GM04504 (cell line): ENCODE results near the gene CNGA3.

Experiments used
- DNase-seq: peaks from one replicate; pipeline ENCODE4 v3.0.0-alpha.2; 2012; ENCODE audit warnings: low read depth

The CNGA3 gene

DNA sequence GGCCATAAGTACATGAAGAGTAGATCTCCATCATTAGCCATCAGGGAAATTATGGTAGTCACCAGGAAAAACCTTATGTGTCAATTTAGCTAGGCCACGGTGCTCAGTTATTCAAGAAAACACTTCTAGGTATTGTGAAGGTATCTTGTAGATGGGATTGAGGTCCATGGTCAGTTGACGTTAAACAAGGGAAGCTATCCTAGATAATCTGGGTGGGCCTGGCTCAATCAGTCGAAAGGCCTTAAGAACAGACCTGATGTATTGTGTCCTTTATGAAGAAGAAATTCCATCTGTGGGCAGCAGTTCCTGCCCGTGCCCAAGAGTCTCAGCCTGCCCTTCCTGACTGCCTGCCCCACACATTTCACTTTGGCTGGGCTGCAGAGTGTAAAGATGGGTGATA lies 16.7 kb upstream of the CNGA3 start:
- DNase-seq: no peak

DNA sequence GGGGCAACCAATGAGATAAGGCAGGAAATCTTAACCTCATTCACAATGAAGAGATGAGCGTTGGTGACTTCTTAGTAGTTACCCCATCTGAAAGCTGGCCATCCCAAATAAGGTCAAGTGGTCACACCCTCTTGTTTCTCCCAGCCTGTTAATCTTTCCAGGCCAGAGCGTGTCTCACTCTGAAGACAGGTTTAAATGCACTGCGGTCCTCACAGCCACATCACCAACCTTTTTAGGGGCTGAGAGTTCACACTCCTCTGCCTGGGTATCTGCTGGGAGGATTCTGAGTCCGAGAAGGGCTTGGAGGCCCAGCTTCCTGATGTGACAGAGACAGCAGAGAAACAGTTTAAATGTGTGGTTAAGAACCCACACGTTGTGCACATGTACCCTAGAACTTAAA lies 13.3 kb upstream of the CNGA3 start:
- no peak for DNase-seq

DNA sequence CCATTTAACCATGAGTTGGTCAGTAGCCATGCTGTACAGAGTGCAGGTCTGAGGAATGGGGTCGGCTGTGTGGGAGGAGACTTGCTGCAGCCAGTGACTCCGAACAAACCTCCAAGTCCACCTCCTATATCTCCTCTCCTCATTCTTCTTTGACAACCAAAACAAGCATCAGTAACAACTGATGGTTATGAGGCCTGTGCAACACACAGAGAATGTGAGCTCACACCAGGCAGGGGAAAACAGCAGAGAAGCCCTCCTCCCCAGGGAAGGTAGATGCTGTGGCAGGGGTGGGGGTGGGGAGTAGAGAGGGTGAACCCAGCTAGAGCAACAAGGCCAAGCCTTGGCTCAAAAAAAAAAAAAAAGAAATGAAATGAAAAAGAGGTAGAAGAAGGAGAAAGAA lies 12.3 kb upstream of the CNGA3 start:
- no peak for DNase-seq

DNA sequence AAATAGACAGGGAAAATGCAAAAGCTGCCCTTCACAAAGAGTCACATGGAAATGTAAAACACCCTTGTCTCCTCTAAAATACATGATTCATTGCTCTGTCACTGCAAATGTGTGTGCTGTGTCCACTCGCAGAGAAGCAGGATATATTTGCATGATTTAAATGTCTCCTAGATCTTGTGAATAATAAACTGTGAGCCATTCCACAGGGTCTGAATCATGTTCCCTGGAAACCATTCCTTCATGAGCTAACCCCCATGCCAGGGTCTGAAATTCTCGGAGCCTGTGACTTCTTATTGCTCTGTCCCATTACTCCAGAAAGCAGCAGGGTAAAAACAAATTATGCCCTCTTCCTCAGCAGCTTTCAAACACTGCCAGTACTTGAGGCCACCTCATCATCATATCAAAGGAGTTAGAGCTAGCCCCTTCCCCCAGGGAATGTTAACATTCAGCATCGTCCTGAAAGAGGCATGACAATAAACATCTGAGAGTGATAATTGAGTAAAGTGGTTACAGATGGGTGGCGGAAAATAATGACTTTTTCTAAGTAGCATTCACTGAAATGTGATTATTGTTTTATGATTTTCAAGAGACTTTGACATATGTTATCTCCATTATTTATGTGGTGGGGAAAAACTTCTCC lies 11.7 kb upstream of the CNGA3 start:
- DNase-seq: peak; percentile 87

DNA sequence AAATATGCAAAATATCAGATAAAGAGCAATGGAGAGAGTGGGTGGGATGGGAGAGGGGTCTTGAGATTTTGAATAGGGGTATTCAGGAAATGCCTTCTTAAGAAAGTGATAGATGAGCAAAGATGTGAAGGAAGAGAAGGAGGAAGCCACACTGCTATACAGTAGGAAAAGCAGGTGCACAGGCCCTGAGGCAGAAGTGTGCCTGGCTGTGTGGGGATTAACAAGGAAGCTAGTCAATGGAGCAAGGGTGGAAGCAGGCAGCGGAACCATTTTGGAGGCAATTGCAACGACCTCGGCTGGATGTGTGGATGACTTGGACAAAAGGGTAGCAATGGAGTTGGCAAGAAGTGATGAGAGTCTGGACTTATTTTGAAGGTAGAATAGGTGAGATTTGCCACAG lies 11.0 kb upstream of the CNGA3 start:
- no peak for DNase-seq

DNA sequence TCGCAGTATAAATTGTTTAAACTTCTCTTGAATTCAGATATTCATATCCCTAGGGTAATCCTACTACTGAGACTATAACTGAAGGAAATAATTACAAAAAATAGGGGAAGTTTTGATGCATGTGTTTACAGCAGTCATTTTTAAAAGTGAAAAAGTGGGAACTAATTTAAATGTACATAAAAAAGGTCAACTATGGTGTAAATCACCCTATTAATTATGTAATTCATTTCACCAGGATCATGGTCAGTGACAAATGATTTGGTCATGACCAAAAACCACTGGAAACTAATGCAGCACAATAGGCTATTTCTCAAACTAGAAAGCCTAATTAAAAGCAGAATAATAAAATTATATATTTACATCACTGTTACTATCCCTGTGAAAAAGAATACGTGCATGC lies 5.0 kb upstream of the CNGA3 start:
- no peak for DNase-seq

DNA sequence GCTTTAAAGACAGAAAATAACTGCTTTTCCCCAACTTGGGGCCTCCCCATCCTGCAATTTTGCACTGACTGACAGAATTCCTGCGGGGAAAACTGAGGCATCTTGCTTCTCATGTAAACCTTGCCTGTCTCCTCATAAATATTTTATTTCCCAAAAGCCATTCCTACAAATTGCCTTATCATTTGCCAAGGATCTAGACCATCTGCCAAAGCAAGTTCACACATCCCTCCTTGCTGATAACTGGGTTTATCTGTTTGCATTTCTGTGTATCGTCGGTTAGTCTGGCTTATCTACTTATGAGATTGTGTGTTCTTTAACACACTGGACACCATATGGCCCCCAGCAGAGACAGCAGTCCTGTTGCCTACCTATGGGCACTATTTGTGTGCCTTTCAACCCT lies 3.0 kb upstream of the CNGA3 start:
- DNase-seq: no peak

DNA sequence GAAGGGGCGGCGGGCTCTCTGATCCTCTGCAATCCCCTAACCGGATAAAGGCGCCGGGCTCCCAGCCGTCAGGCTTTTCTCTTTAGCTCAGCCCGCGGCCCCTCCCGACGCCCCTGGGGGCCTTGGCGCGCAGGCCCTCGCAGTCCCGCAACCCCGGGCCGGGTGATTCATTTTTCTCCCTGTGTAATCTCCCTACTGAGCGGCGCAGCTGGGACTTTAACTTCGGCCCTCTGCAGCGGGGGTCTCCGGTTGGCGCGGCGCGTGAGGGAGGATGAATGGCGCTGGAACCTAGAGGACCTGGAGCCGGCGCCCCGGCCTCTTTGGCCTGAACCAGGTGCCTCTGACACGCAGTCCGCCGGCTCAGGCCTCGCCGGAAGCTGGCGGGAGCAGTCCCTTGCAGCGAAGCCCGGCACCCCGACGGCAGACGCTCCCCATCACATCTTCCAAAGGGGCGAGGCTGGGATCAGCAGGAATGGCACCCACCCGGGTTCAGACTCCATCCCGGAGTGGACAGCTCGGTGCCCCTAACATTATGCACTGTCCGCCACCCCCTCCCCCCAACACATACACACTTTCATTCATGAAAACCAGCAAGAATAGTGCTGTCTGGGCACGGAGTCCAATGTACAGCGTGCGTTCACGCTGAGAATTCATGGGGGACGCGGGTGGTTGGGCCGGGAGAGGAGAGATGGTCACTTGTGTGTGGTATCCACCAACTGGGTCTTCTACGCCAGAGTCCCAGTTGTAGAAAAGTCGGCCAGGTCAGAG lies 1.2 kb downstream of the CNGA3 start:
- no peak for DNase-seq

DNA sequence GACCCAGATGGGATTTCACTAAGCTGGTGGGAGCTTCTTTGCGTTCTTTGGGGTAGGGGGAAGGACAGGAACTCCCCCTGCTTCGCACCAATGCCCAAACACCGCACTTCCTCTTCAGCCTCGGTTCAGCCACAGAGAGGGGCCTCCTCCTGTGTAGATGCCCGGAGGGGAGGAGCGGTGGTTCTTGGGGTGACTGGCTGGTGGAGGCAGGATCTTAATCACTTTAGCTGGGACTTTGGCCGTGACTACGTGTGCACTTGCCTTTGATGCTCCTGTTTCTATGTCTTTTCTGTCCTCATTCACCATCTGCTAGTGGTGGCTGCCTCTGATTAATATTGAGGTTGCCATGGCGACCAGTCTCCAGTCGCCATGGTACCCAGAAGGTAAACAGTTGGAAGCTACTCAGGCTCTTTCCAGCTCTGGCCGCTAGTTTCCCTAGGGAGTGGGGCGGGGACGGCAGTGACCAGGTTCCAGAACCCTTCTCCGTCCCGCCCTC lies 1.9 kb downstream of the CNGA3 start:
- no peak for DNase-seq

DNA sequence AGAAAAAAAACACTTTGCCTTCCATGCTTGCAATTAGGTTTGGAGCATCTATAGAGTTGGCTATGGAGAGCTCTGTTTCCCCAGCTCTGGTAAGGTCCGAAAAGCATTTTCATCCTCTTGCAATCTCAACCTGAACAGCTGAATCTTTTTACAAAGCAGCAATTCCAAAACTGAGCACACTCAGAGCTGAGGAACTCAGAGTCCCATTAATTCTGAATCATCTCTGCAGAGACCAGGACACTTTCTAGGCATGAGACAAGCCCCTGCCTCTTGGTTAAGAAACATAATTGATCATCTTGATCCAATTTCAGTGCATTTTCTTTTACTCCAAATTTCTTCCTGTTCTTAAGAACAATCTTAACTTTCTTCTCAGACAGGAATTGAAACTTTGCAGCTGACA lies 4.2 kb downstream of the CNGA3 start:
- no peak for DNase-seq

DNA sequence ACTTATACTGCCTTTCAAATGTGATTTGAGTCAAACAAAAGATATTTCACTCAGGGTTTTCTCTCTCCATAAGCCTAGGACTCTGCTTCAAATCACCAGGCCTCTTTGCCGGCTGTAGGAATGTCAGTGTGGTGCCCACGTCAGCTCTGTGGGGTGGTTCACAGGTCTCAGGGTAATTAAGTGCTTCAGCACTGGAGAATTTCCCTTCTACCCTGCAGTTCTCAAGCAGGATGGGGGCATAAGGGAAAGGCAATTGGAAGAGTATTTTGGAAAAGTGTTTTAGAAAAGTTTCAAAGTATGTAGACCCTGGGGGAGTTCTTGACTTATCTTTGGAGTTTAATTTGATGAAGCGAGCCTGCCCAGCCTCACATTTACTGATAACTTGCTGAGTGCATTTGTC lies 9.6 kb downstream of the CNGA3 start:
- DNase-seq: no peak

DNA sequence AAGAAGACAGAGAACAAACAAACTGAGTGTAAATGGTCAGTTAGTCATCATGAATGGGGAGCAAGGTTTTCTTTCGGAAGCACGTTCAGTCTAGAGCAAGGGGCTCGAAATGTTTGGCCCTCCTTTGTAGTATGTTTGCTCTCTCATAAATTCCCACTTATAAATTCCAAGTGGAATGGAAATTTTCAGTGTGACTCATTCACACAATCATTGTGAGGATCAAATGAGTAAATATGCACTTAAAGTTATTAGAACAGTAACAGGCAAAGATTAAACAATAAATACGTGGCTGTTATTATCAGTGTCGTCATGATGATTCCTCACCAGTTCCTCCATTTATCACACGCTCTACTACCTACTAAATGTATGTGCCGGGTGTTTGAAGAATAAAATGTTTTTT lies 10.5 kb downstream of the CNGA3 start:
- no peak for DNase-seq

DNA sequence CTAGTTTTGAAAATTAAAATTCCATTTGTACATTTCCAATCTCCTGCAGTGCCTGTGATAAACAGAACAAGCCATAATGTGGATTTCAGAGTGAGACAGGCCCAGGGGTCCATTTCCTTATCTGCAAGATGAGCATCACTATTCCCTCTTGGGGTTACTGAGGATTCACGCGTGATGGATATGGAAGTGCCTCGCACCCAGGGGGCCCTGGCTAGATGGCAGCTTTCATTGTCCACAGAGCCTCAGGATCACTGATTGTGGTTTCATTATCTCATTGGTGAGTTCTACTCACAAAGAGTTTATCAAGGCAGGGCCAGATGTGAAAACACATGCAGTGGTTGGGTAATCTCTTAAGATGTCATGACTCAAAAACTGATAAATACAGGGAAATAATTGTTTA lies 11.6 kb downstream of the CNGA3 start:
- DNase-seq: no peak

DNA sequence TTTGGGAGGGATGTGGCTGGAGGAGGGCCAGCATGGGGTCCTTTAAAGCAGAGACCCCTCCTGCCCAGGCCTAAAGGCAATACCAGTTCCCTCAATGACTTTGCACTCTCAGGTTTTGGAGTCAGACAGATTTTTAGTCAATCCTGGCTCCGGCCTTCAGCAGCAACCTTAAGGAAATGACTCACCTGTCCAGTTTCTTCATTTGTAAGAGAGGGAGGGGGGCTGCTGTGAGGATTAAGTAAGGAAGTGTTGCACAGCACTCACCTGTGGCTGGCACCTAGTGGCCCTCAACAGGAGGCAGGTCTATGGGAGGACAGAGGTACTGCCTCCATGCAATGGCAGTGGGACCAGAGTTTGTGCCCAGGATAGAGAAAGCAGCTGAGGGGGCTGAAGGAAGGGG lies 13.7 kb downstream of the CNGA3 start:
- no peak for DNase-seq

DNA sequence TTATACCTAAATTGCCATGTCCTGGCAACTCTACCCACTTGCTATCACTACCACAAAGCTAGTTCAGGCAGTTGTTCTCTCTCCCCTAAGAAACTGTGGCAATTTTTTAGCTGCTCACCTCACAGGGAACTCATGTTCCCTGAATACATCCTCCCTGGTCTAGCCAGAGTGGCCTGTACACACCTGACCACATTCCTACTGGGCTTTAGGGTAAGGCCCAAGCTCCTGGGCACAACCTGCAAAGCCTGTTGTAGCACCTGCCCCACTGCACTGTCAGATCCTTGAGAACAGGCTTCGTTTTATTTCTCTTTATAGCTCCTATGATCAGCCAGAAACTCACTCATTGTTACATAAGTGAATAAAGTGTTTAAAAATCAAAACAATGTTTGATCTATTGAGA lies 21.5 kb downstream of the CNGA3 start:
- DNase-seq: no peak

DNA sequence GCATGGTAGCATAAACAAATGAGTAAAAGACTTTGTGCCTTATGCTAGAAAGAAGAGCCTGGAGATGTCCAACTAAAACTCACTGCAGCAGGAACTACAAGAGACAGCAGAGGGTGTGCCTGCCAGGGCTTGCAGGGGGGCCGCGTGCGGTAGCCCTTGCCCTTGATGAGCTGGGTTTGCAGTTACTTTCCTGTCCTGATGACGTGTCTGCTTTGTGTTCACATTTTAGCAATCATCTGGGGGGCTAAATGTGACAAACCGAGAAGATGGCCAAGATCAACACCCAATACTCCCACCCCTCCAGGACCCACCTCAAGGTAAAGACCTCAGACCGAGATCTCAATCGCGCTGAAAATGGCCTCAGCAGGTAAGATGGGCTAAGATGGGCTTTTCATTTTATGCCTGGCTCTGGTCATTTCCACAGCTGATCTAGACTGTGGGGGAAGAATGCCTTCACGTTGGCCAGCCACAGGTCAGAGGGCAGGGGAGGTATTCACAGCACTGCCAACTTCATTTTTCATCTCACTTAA lies 23.5 kb downstream of the CNGA3 start:
- no peak for DNase-seq

DNA sequence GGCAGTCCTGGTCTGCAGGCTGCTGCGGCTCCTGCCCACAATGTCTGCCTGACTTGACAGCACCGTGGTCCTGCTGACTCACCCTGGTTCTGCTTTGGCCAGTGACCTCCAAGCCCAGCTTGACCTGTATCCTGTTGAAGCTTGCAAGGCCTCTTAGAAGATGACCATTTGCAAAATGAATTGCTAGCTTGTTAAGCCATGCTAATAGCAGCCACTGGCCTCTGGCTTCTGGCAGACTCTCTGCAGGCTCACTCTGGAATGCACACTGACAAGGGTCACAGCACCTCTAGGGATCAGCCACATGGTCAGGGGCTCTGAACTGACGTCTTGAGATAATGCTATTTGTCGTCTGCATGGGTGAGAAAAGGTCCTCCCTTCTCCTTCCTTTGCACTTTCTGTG lies 25.9 kb downstream of the CNGA3 start:
- no peak for DNase-seq

DNA sequence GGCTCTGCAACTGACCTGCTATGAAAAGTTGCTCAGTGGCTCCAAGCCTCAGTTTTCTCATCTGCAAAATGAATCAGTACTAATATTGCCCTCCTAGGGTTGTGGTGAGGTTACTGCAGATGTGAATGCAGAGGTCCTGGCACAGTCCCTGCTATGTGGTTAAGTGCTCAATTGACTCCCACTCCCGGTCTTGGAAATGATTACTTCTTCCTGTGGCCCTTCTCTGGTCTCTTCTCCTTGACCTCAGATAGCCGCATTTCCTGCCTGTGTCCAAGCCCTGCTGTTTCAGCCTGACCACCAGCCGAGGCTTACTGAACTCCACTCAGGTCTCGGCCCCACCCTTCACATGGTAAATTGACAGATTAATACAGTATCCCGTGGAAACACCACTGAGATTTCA lies 26.3 kb downstream of the CNGA3 start:
- no peak for DNase-seq

DNA sequence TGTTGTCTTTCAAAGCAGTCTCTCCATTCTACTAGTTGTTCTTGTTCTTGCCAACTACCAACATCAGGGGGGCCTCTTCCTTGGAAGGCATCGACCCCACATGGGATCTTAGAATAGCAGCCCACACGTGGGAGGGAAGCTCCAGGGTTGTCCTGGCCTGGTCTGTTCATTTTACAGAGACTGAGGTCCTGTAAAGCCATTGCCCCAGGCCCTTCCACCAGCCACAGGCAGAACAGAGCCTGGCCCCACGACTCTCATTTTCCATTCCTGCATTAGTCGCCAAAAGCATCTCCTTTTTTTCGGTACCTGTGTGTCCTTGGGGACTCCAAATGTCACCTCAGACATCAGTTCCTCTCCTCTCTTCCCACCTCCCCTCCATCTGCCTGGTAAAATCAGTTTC lies 28.0 kb downstream of the CNGA3 start:
- DNase-seq: no peak

DNA sequence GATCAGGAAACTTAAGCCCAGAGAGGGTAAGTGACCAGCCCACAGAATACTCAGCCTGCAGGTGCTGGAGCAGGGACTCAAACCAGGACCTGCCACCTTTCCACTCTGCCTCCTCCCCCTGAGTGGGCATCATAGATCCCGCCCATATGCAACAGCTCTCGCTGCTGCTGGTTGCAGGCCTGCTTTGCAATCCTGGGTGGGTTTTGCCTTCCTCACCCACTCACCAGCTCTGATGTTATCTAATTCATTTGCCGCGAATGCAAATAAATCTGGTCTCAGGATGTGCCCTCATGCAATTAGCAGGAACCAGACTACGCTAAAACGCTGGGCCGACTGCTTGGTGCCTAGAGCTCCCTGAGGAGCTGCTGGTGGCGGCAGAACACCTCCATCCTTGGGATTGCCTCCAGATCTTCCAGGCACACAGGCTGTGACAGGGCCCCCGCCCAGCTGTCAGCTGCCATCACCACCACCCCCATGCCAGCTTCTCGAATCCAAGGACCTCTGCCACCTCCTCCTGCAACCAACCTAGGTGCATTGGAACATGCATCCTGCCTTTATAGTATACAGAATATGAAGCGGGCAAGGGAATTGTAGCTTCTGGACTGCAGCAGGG lies 28.8 kb downstream of the CNGA3 start:
- no peak for DNase-seq

DNA sequence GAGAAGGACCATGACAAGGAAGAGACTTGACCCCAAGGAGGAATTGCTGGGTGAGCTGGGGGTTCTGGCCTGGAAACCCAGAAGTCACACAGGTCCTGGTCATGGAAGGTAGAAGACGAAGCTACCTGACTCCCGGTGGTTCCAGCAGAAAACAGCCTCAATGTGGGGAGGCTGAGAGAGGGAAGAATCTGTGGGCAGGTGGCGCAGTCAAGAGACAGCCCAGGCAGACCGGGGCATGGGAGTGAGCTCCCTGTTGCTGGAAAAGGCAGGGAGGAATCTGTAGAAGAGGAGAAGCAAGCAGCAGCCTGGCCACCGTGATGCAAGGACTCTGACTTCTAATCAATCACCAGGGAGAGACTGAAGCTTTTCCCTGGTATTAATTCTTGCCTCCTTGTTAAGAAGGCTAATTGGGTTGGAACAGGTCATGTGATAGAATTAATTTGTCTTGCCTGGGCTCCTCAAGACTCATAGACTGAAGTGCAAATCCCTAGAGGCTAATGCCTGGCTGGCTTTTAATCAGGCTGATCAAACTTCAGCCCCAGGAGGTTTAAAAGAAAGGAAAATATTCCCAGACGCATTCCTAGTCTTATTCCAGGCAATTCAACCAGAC lies 30.1 kb downstream of the CNGA3 start:
- DNase-seq: no peak

DNA sequence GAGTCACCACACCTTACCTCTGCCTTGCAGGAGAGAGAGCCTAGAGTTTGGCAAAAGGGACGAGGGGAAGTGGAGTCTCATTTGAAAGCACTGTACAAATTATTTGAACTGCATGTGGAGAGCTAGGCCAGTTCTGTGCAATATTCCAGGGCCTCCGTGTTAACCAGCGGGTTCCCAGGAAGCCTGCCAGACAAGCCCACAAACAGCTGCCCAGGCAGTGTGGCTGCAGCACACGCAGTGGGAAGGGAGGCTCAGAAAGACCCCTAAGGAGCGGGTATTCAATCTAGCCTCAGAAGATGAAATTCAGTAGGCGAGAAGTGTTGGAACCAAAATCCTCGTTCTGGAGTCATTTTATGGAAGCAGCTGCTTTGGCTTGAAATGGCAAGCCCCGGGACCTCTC lies 30.7 kb downstream of the CNGA3 start:
- no peak for DNase-seq

DNA sequence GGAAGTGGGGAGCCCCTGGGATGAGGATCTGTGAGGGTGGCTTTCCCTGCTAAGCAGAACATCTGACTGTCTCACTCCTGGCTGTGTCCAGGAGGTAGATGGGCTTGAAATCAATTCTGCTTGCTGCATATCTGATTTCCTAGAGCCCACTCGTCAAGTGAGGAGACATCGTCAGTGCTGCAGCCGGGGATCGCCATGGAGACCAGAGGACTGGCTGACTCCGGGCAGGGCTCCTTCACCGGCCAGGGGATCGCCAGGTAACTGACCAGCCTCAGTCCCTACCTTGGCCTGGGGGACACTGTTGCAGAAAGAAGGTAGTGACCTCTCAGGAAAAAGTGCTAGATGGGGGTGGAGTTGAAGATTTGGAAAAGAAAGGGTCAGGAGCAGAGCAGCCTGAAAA lies 31.3 kb downstream of the CNGA3 start:
- DNase-seq: no peak
